BLaER1 treated with 17β-estradiol and CSF1 and Interleukin-3, amounts not matched to agents 10 nM and 100 nM (cell line): ENCODE results near the gene ZNF212.

Source experiments
- H3K27ac ChIP-seq, 11 experiments: shearing (Covaris generic); formaldehyde crosslinking; 2 replicates each; pipeline ENCODE4 v1.8.1; 2022
- H3K27me3 ChIP-seq, 11 experiments: shearing (Covaris generic); formaldehyde crosslinking; 2 replicates each; pipeline ENCODE4 v1.8.1; 2022
- H3K36me3 ChIP-seq, 11 experiments: shearing (Covaris generic); formaldehyde crosslinking; 2 replicates each; pipeline ENCODE4 v1.8.1; 2022
- H3K4me1 ChIP-seq, 10 experiments: shearing (Covaris generic); formaldehyde crosslinking; 2 replicates each; pipeline ENCODE4 v1.8.1; 2022
- H3K4me2 ChIP-seq, 11 experiments: shearing (Covaris generic); formaldehyde crosslinking; 2 replicates each; pipeline ENCODE4 v1.8.1; 2022
- H3K4me3 ChIP-seq, 10 experiments: shearing (Covaris generic); formaldehyde crosslinking; 2 replicates each; pipeline ENCODE4 v1.8.1; 2022
- H3K9ac ChIP-seq, 11 experiments: shearing (Covaris generic); formaldehyde crosslinking; 2 replicates each; pipeline ENCODE4 v1.8.1; 2022
- H3K9me3 ChIP-seq, 11 experiments: shearing (Covaris generic); formaldehyde crosslinking; replicated peaks in 1 of 11; 2 replicates each; pipeline ENCODE4 v1.8.1; 2022
- H4K20me1 ChIP-seq, 11 experiments: shearing (Covaris generic); formaldehyde crosslinking; 2 replicates each; pipeline ENCODE4 v1.8.1; 2022
- Cebpa-rat ChIP-seq, 11 experiments: shearing (Covaris generic); IDR thresholded peaks; 2 replicates each; pipeline ENCODE4 v1.8.1; 2022

The ZNF212 gene

DNA sequence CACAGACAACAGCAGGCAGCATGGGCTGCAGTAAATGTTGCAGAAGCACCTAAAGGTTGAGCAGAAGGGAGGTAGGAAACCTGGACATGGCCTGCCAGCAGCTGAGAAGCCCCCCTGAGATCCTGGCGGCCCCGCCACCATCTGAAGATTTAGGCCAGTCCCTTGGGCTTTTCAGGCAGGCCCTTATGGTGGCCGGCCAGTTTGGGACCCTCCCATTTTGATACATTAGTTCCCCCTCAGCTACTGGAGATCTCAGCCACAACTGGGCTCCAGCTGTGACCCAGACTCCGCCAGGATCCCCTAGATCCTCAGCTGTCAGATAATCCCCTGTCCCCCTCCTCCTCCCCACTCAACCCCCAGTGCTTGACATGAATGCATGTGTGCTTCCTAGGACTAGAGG lies 56.9 kb downstream of the ZNF212 start:
- no peak for TF ChIP-seq Cebpa-rat (IDR thresholded peaks at IDR 0.05)
- peaks cover 0 to 22% (median 7%) of the 10 kb centered on the region in 11 experiments; a peak in 10 of 22 replicates for H3K36me3 ChIP-seq
- no peaks in the 10 kb centered on the region for H3K27me3 ChIP-seq
- H3K9ac ChIP-seq = no peak overlapping the region
- no peak overlapping the region for H3K4me3 ChIP-seq
- H3K9me3 ChIP-seq = peaks cover 0 to 10% (median 0%) of the 10 kb centered on the region in 11 experiments; a peak in 3 of 22 replicates
- no peak overlapping the region for H3K27ac ChIP-seq
- peaks cover 0 to 4% (median under 1%) of the 10 kb centered on the region in 10 experiments; a peak in 11 of 20 replicates for H3K4me1 ChIP-seq
- H3K4me2 ChIP-seq = no peak overlapping the region
- H4K20me1 ChIP-seq = no peaks in the 10 kb centered on the region

DNA sequence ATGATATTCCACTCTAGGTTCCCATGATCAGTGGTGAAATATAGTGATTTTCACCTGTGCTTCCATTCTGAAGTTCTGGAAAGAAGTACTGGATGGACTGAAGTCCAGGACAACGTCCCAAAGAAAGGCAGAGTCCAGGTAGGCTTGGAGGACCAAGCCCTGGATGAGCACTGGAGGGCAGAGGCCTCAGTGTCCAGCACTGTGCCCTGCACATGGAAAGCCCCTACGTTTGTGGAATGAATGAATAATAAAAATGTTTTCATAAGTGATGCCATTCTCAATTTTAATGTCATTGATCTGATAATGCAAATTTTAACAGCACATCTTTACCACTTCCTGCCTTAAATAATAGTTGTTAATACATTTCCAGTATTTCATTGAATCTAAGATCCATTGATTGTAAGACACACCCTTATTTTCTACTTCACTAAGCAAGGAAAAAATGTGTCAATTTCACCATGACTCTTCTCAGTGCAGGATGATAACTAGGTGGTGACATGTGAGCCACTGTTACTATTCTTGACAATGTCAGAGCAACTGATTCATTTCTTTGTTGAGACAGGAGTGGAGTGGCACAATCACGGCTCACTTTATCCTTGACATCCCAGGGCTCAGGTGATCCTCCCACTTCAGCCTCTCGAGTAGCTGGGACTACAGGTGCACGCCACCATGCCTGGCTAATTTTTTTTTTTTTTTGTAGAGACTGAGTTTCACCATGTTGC lies 57.7 kb downstream of the ZNF212 start:
- Histone ChIP-seq H3K27me3 (no peaks in the 10 kb centered on the region), H3K27ac (no peak overlapping the region), H3K9ac (no peak overlapping the region), H3K4me1 (no peaks in the 10 kb centered on the region), H4K20me1 (no peaks in the 10 kb centered on the region), H3K4me2 (no peak overlapping the region), H3K4me3 (no peak overlapping the region), H3K9me3 (peaks cover 0 to 10% (median 0%) of the 10 kb centered on the region in 11 experiments; a peak in 3 of 22 replicates), H3K36me3 (peaks cover 0 to 22% (median 7%) of the 10 kb centered on the region in 11 experiments; a peak in 10 of 22 replicates)
- TF ChIP-seq Cebpa-rat (IDR thresholded peaks at IDR 0.05) = no peak

- Histone ChIP-seq H3K4me2 (no peak overlapping the region), H3K4me3 (no peak overlapping the region), H3K36me3 (no peaks in the 10 kb centered on the region; a peak in 1 of 22 replicates), H3K9me3 (peaks cover 0 to 10% (median 0%) of the 10 kb centered on the region in 11 experiments; a peak in 3 of 22 replicates), H3K27ac (no peak overlapping the region), H4K20me1 (no peaks in the 10 kb centered on the region), H3K4me1 (no peaks in the 10 kb centered on the region), H3K27me3 (no peaks in the 10 kb centered on the region), H3K9ac (no peak overlapping the region)
- no peak for TF ChIP-seq Cebpa-rat (IDR thresholded peaks at IDR 0.05)
Measured at GRCh38 chr7:149300620-149301285, 61.3 kb downstream of the ZNF212 start.

GRCh38 chr7:149302222-149302621 lies 62.8 kb downstream of the ZNF212 start:
- Histone ChIP-seq H3K27me3 (no peaks in the 10 kb centered on the region), H4K20me1 (no peaks in the 10 kb centered on the region), H3K4me1 (no peaks in the 10 kb centered on the region), H3K27ac (no peak overlapping the region), H3K9me3 (peaks cover 0 to 10% (median 0%) of the 10 kb centered on the region in 11 experiments; a peak in 4 of 22 replicates), H3K4me2 (no peak overlapping the region), H3K9ac (no peak overlapping the region), H3K36me3 (no peaks in the 10 kb centered on the region), H3K4me3 (no peak overlapping the region)
- no peak for TF ChIP-seq Cebpa-rat (IDR thresholded peaks at IDR 0.05)

DNA sequence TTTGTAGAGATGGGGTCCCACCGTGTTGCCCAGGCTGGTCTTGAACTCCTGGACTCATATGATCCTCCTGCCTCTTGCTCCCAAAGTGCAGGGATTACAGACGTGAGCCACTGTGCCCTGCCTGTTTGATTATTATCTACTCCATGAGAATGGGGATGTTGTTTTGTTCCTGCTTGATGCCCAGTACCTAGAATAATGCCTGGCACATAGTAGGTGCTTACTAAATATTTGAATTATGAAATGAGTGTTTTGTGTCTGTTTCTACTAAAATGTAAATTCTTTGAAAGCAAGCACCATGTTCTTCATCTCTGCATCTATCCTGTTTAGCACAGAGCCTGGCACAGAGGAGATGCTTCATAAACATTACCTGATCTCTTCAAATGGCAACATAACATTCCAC lies 63.4 kb downstream of the ZNF212 start:
- H3K4me2 ChIP-seq = no peak overlapping the region
- no peaks in the 10 kb centered on the region for H4K20me1 ChIP-seq
- H3K27ac ChIP-seq = no peak overlapping the region
- peaks cover 0 to 10% (median 0%) of the 10 kb centered on the region in 11 experiments; a peak in 4 of 22 replicates for H3K9me3 ChIP-seq
- H3K4me3 ChIP-seq = no peak overlapping the region
- H3K9ac ChIP-seq = no peak overlapping the region
- TF ChIP-seq Cebpa-rat (IDR thresholded peaks at IDR 0.05) = no peak
- no peaks in the 10 kb centered on the region for H3K36me3 ChIP-seq
- H3K4me1 ChIP-seq = no peaks in the 10 kb centered on the region
- H3K27me3 ChIP-seq = no peaks in the 10 kb centered on the region

DNA sequence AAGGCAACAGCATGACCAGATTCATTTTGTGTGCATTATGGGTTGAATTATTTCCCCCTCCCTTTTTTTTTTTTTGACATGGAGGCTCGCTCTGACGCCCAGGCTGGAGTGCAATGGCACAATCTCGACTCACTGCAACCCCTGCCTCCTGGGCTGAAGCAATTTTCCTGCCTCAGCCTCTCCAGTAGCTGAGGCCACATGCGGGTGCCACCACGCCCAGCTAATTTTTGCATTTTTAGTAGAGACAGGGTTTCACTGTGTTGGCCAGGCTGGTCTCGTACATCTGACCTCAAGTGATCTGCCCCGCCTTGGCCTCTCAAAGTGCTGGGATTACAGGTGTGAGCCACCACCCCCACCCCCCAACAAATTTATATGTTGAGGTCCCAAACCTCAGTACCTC lies 64.6 kb downstream of the ZNF212 start:
- Histone ChIP-seq H3K36me3 (no peaks in the 10 kb centered on the region), H3K9me3 (peaks cover 0 to 4% (median 0%) of the 10 kb centered on the region in 11 experiments; a peak in 1 of 22 replicates), H3K9ac (no peak overlapping the region), H3K27ac (no peak overlapping the region), H3K4me2 (no peak overlapping the region), H3K27me3 (no peaks in the 10 kb centered on the region), H3K4me1 (no peaks in the 10 kb centered on the region), H4K20me1 (no peaks in the 10 kb centered on the region), H3K4me3 (no peak overlapping the region)
- TF ChIP-seq Cebpa-rat (IDR thresholded peaks at IDR 0.05) = no peak
